Right cardiac atrium (tissue), 5 donors: ENCODE data around the gene RASL11B. TPM values are rescaled to one million over a fixed set of nuclear protein-coding genes. Genes with fewer than 3 reads are reported as not detected.
A peak's percentile ranks its signal among the peaks of the same experiment; 100 is the strongest.
"Not testable (repeated sequence)": the region's sequence is repeated elsewhere in the genome, so short reads cannot be mapped to it uniquely, and the experiment has no call there.

Source experiments
- ATAC-seq, 2 donors: fragments of 200-7000 bp; cut with Tn5 transposase; one replicate each; pipeline versions ENCODE4 v1.8.0 to v1.9.1; 2020; ENCODE audit warnings: moderate library complexity in 2 of 2, mild to moderate bottlenecking in 1 of 2
- DNase-seq, 3 donors: peaks; one replicate each; pipeline ENCODE4 v3.0.0-alpha.2; 2020
- H3K27ac ChIP-seq: one replicate; pipeline ENCODE4 v1.5.1; 2013; ENCODE audit warnings: mild to moderate bottlenecking, low read length, control low read depth, moderate library complexity
- H3K27me3 ChIP-seq: one replicate; pipeline ENCODE4 v1.6.1; 2013; ENCODE audit not compliant: control insufficient read depth, insufficient read depth
- H3K4me1 ChIP-seq: one replicate; pipeline ENCODE4 v1.6.1; 2013; ENCODE audit warnings: low read length; ENCODE audit not compliant: control insufficient read depth, insufficient read depth
- H3K4me3 ChIP-seq: one replicate; pipeline ENCODE4 v1.5.1; 2013; ENCODE audit warnings: low read length, control low read depth
- H3K9me3 ChIP-seq: one replicate; pipeline ENCODE4 v1.6.1; 2013; ENCODE audit warnings: low read length; ENCODE audit not compliant: control insufficient read depth
- WGBS: extraction: QIAGEN DNeasy Blood & Tissue Kit; methylation state at CpG from one replicate; pipeline ENCODE4 v1.1.7; 2013; 5-methylcytosine and 5-hydroxymethylcytosine counted together
- intact Hi-C, 4 donors: fragments of 100-400 bp; cut with DNase I; formaldehyde crosslinking; loops; one replicate each; pipeline versions ENCODE4 v1.11.0 to v1.14.0; 2022 to 2023
- polyA plus RNA-seq: library from polyadenylated mRNA; stranded (reverse); fragments of 200-250 nt; gene quantifications from one replicate; pipeline ENCODE4 v1.2.3, GENCODE V29; 2013
- total RNA-seq, 4 donors: library from RNA; stranded (reverse); fragmentation: NEBNext Ultra II Directional; extraction: Animal tissue kit (Norgen Biotek cat#: 25700); gene quantifications; one replicate each; pipeline ENCODE4 v1.2.1, GENCODE V29; 2021
- donor health status: healthy with polysubstance abuse.
- donor health status: DM: no; HTN: yes; CAD: no.
- donor health status: DM: no; HTN: no; CAD: no.
- donor health status: DM: no; HTN: yes; CAD: no; lungs with severe emphysema.
- donor health status: DM: yes; HTN: yes; CAD: no.

RASL11B gene
- total and polyA plus RNA-seq, 5 donors: 9.6 to 37.2 (median 12.7) TPM

DNA sequence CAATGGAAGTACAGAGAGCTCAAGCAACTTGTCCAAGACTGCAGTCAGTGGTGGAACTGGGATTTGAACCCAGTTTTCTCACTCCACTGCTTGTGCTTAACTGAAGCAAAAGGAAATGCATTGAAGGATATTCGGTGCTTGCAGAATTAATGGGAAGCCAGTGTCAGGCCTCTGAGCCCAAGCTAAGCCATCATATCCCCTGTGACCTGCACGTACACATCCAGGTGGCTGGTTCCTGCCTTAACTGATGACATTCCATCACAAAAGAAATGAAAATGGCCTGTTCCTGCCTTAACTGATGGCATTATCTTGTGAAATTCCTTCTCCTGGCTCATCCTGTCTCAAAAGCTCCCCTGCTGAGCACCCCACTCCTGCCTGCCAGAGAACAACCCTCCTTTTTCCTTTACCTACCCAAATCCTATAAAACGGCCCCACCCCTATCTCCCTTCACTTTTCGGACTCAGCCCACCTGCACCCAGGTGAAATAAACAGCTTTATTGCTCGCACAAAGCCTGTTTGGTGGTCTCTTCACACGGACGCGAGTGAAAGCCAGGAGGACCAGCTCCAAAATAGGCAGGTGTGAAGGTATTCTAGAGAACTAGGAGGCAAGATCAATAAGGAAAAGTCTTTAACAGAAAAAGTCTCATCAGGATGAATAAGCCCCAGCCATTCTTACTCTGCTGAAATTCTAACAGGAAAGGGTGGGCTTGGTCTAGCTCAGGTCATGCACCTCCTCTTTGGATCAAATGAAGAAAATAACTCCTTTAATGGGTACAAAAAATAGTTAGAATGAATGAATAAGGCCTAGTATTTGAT, 27.3 kb upstream of the RASL11B start:
- H3K4me3 ChIP-seq, DNase-seq, H3K27me3 ChIP-seq, H3K27ac ChIP-seq, ATAC-seq, H3K9me3 ChIP-seq, H3K4me1 ChIP-seq, intact Hi-C loops: not testable (repeated sequence)
- 90% methylated on average over 8 of the region's 8 CpGs for WGBS

DNA sequence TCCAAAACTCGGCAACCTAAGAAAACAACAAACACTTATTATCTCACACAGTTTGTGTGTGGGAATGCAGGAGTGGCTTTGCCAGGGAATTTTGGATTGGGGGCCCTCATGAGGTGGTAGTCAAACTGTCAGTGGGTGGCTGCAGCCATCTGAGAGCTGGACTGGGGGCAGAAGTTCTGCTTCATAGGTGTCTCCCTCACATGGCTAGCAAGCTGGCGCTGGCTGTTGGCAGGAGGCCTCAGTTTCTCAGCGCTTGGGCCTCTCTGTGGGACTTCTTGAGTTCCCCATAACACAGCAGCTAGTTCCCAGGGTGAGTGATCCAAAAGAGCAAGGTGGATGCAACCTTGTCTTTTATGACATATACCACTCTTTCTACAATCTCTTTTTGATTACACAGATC, 26.0 kb upstream of the RASL11B start:
- H3K27ac ChIP-seq: no peak overlapping the region
- 83% methylated on average over 3 of the region's 3 CpGs for WGBS
- H3K27me3 ChIP-seq: no peaks in the 10 kb centered on the region
- intact Hi-C loops: no loop called here
- ATAC-seq (peak in 1 of 2 donors; percentile 9), DNase-seq (peak in 2 of 3 donors; percentile 55 to 56)
- no peak overlapping the region for H3K4me3 ChIP-seq
- no peaks in the 10 kb centered on the region for H3K9me3 ChIP-seq
- peaks cover 2% of the 10 kb centered on the region for H3K4me1 ChIP-seq

DNA sequence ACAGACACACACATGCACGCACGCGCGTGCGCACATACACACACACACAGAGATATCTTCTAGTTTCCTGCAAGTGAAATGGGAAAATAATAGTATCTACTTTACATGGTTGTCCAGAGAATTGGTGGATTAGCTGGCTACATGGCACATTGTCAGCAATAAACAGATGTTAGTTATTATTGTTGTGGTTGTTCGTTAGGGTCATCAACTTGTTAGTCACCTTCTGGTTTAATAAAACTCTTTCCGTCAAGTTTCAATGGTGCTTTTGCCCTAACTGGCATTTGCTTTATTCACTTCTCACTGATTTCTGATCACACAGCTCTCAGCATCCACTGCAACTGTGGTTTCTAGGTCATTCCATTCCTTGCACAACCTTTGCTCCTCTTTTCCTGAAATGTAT, 25.4 kb upstream of the RASL11B start:
- intact Hi-C loops: no loop called here
- Histone ChIP-seq H3K27ac (no peak overlapping the region), H3K9me3 (no peaks in the 10 kb centered on the region), H3K4me1 (peaks cover 4% of the 10 kb centered on the region), H3K27me3 (no peaks in the 10 kb centered on the region), H3K4me3 (no peak overlapping the region)
- ATAC-seq (no peak), DNase-seq (no peak)
- 91% methylated on average over 7 of the region's 7 CpGs for WGBS

DNA sequence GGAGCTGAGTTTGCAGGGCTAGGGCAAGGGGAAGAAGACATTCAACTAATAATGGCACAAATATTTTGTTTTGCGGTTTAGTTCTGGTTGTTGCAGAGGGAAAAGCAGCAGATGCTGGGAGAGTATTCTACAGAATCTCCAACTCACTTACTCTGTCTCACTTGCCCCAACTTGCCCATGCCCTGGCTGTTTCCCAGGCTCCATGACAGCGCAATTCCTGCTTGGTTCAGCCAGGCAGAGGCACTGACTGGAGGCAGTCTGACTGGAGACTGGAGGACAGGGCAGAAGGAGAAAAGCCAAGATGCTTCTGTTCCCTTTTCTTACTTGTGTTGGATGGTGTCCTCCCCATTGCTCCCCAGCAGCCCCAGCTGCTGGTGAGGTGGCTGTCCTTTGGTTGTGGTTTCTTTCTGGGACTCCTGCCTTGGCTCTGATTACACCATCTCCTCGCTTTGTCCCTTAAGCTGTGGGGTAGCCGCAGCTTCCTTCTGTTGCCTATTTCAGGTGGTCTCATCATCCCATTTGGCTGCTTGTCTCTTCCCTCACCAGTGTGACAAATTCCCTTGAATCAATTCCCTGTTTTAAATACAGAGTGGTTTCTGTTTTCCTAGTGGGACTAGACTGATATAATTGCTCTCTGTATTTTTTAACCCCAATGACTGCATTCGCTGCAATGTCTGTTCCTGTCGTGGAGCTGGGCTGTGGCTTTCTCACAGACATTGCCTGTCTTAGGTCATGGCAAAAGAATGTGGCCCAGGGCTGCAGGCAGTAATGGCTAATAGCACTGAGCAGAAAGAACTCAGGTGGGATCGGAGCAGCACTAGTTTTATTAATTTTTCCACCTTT, 24.2 kb upstream of the RASL11B start:
- 74% methylated on average over 7 of the region's 7 CpGs for WGBS
- peaks cover 12% of the 10 kb centered on the region for H3K4me1 ChIP-seq
- ATAC-seq (peak in 1 of 2 donors; percentile 32), DNase-seq (no peak)
- intact Hi-C loops: no loop called here
- H3K9me3 ChIP-seq: no peaks in the 10 kb centered on the region
- no peak overlapping the region for H3K27ac ChIP-seq
- no peaks in the 10 kb centered on the region for H3K27me3 ChIP-seq
- H3K4me3 ChIP-seq: no peak overlapping the region

DNA sequence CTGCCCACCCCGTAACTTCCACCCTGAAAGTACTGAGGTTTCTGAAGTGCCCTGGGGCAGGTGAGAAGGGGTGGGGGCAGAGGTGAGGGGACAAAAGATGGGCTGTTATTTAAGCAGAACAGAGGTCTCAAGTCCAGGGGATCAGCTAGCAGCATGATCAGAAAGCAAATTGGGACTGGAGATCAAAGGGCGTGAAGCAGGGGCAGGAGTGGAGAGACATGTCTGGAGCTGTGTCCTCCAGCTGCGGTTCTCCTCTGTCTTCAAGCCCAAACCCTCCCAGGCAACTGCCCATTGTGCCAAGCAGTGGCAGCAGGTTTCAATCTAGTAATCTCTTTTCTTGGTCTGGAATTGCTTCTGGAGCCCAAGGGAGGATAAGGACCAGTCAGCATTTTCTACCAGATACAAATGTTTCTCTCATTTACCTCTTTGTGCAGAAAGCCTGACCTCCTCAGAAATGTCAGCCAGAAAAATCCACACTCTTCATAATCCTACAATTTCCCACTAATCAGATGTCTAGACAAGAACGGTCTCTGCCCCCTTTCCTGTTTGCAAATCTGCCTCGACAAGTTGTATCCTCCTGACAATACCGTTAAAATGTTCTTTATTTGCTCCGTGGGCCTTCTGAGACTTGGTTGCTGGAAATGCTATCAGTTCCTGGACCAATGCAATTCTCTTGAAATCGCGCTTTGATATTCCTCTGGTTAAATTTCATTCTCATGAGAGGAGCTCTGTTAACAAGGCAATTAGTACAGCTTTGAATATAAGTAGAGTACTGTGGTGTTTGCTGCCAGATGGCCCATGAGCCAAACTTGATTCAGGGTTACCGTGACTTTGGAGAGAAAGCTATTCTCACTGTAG, 23.2 kb upstream of the RASL11B start:
- WGBS: 42% methylated on average over 10 of the region's 10 CpGs
- H3K9me3 ChIP-seq: no peaks in the 10 kb centered on the region
- intact Hi-C loops: no loop called here
- H3K27me3 ChIP-seq: no peaks in the 10 kb centered on the region
- DNase-seq (peak in 2 of 3 donors; percentile 65 to 76), ATAC-seq (peak; percentile 44 to 75)
- peaks cover 12% of the 10 kb centered on the region for H3K4me1 ChIP-seq
- no peak overlapping the region for H3K27ac ChIP-seq
- H3K4me3 ChIP-seq: no peak overlapping the region

DNA sequence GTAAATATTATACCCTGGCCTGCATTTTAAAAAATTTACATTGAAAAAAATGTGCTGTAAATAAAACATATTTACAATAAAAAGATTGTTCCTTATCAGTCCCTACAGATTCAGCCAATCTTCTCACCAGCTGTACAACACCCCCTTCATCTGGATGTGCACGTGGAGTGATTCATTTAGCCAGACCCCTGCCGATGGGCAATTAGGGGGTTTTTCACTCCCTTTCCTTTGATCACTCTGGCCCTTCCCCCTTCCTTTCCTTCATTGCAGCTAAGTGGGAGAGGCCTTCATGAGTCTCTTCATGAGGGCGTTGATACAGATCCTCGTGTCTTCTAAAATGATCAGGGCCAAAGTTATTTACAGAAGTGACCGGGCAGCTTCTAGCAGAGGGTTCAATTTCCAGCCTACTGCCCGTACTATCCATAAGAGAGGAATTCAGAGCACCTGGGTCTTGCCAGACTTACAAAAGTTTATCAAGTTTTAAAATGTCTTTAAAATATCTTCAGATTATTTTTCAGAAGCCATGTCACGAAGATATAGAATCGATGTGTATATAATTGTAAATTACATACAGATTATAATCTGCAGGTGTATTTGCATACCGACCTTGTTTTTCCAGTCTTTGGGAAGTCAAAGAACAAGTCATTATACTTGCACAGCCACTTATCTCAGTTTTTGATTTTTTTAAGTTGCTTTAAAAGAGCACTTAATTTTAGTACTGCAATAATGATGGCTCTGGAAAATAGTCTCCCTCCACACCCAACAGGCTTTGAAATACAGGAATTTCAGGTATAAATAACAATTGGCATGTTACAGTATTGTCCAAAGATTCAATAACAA, 21.4 kb upstream of the RASL11B start:
- Histone ChIP-seq H3K27me3 (no peaks in the 10 kb centered on the region), H3K4me1 (peaks cover 12% of the 10 kb centered on the region), H3K4me3 (no peak overlapping the region), H3K27ac (no peak overlapping the region), H3K9me3 (no peaks in the 10 kb centered on the region)
- ATAC-seq (no peak), DNase-seq (no peak)
- 61% methylated on average over 9 of the region's 9 CpGs for WGBS
- intact Hi-C loops: no loop called here

DNA sequence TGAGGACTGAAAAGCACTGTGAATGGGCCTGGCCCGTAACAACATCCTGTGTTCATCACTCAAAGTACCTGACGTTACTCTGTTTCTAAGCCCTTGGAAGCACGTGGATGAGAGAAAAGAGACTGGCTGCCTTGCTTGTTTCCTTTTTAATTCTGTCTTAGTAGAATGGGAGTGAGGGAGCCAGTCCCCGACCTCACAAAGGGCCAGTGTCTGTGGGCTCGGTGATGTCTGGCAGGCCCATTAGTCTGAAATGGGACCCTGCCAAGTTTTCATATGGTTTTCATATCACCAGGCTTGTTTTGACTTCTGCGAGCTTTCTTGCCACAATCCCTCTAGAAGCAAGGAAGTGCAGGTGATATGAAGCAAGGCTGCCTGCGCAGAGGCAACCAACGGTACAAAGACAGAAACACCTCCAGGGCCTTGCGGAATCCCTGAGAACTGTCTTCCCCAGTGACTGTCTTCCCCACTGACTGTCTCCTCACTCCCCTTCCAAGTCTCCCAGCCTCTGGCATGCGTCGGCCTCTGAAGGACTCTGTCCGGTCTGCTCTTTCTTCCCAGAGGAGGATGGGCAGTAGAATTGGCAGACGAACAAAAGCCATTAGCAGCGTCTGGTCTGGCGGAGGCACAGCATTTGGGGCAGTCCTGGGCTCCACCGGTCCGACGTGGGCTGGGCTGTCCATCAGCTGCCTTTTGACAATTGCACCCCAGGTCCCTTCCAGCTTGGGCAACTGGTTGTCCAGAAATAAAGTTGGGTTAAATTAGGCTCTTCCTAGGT, 20.2 kb upstream of the RASL11B start:
- DNase-seq: peak in 2 of 3 donors; percentile 63 to 70
- 20% methylated on average over 18 of the region's 18 CpGs for WGBS
- Histone ChIP-seq H3K9me3 (no peaks in the 10 kb centered on the region), H3K27me3 (no peaks in the 10 kb centered on the region), H3K27ac (peak overlapping the region; percentile 34), H3K4me3 (no peak overlapping the region), H3K4me1 (peaks cover 12% of the 10 kb centered on the region)
- intact Hi-C loops: no loop called here
- peak; percentile 29 to 65 for ATAC-seq

DNA sequence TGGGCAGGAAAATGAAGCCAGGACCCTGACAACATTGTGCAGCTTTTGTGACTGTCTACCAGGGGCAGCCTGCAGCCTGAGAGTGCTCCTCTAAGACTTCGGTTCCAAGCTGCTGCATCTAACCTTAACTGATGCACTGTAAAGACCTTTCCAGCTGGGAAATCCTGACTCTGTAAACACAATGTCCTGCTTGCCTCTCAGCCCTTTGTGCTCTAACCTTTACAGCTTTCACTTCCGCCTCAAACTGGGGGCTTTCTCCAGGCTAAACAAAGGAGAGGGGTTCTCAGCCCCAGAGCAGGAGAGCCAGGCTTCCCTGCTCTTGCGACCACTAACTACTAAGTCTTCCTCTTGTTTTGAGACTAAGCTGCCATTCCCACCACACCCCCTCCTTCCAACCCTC, 19.3 kb upstream of the RASL11B start:
- 59% methylated on average over 3 of the region's 3 CpGs for WGBS
- Histone ChIP-seq H3K27me3 (no peaks in the 10 kb centered on the region), H3K4me3 (no peak overlapping the region), H3K4me1 (peaks cover 12% of the 10 kb centered on the region), H3K9me3 (no peaks in the 10 kb centered on the region), H3K27ac (no peak overlapping the region)
- intact Hi-C loops: no loop called here
- no peak for DNase-seq
- ATAC-seq: no peak

DNA sequence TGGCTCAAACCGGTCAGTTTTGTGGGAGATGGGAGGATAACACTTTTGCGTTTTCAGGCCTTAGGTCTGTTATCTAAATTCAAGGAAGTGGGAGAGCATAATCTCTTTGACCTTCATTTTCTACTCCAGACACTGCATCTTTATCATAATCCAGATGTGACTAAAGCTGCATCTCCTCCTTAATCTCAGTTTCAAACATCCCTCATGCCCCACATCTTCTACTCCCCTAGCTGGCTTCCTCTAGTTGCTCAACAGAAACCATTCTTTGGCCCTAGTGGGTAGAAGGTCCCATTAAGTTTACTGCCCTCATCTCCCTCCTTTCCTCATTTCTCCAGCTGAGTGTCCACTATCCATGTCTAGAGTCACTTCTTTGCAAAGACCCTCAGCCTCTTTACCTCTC, 18.8 kb upstream of the RASL11B start:
- Histone ChIP-seq H3K4me3 (no peak overlapping the region), H3K27me3 (no peaks in the 10 kb centered on the region), H3K9me3 (no peaks in the 10 kb centered on the region), H3K4me1 (peaks cover 12% of the 10 kb centered on the region), H3K27ac (no peak overlapping the region)
- no peak for DNase-seq
- intact Hi-C loops: no loop called here
- 66% methylated on average over 2 of the region's 2 CpGs for WGBS
- ATAC-seq: no peak
